Measurements from ENCODE around the gene PLEKHA3. TPM values are rescaled to one million over a fixed set of nuclear protein-coding genes. Genes with fewer than 3 reads are reported as not detected.

The PLEKHA3 gene
- total RNA-seq (2022; extraction: Qiagen RNA extraction; ENCODE audit: low read depth) = 8.8 to 18.7 TPM (median 17.0 TPM) in 5 replicates

GRCh38 chr2:178480227-178481181 is at the start of gene PLEKHA3:
TSS of gene PLEKHA3 (plus strand) at chr2:178480457. CDS start at chr2:178480870, 413 bp downstream.

GRCh38 chr2:178450774-178451525 is 29.3 kb upstream of the PLEKHA3 start, which contains the start of the genes PJVK and PRKRA:
TSS of gene PJVK (plus strand) at chr2:178451378. CDS start at chr2:178453410, 2,032 bp downstream.
TSS of gene PRKRA (minus strand) at chr2:178451175. CDS start at chr2:178451030, 145 bp downstream.

GRCh38 chr2:178478439-178479274 is 1.6 kb upstream of the PLEKHA3 start, which contains the start of gene FKBP7:
TSS of gene FKBP7 (minus strand) at chr2:178478600. CDS start at chr2:178478499, 101 bp downstream.

Other genes with a start within 250 kb of the PLEKHA3 start
- gene PRKRA, start 29.3 kb upstream of the PLEKHA3 start, total RNA-seq (2022; extraction: Qiagen RNA extraction; ENCODE audit: low read depth) = 23.7 to 34.3 TPM (median 30.3 TPM) in 5 replicates
- 0.66 to 1.3 TPM (median 0.99 TPM) in 5 replicates for gene PJVK, start 29.1 kb upstream of the PLEKHA3 start, total RNA-seq (2022; extraction: Qiagen RNA extraction; ENCODE audit: low read depth)
- 7.2 to 13.6 TPM (median 11.1 TPM) in 5 replicates for gene FKBP7, start 1.9 kb upstream of the PLEKHA3 start, total RNA-seq (2022; extraction: Qiagen RNA extraction; ENCODE audit: low read depth)